HG03469 (cell line): ENCODE data around the gene TREM2.

Source experiments
- ATAC-seq: cut with Tn5 transposase; IDR thresholded peaks from one replicate; pipeline ENCODE4 v1.9.1; 2021; ENCODE audit warnings: mild to moderate bottlenecking, moderate library complexity, moderate number of reproducible peaks; ENCODE audit not compliant: unreplicated experiment

Gene TREM2

GRCh38 chr6:41184761-41185160 lies 21.8 kb upstream of the TREM2 start:
- no peak for ATAC-seq

GRCh38 chr6:41182069-41183034 lies 19.4 kb upstream of the TREM2 start:
- peak; percentile 69 for ATAC-seq

- ATAC-seq: no peak
Measured at GRCh38 chr6:41181566-41181965, 18.6 kb upstream of the TREM2 start.

GRCh38 chr6:41179163-41179562 lies 16.2 kb upstream of the TREM2 start:
- no peak for ATAC-seq

- no peak for ATAC-seq
Measured at GRCh38 chr6:41177695-41178094, 14.8 kb upstream of the TREM2 start.

GRCh38 chr6:41177287-41177686 lies 14.4 kb upstream of the TREM2 start:
- no peak for ATAC-seq

- ATAC-seq: no peak
Measured at GRCh38 chr6:41176189-41176588, 13.3 kb upstream of the TREM2 start.

- ATAC-seq: no peak
Measured at GRCh38 chr6:41175084-41175483, 12.2 kb upstream of the TREM2 start.

GRCh38 chr6:41174610-41175009 lies 11.7 kb upstream of the TREM2 start:
- no peak for ATAC-seq

GRCh38 chr6:41171908-41172307 lies 9.0 kb upstream of the TREM2 start:
- ATAC-seq: no peak

- no peak for ATAC-seq
Measured at GRCh38 chr6:41170547-41171160, 7.7 kb upstream of the TREM2 start.

- no peak for ATAC-seq
Measured at GRCh38 chr6:41167173-41167963, 4.5 kb upstream of the TREM2 start.

- ATAC-seq: no peak
Measured at GRCh38 chr6:41164551-41165120, 1.7 kb upstream of the TREM2 start.

- no peak for ATAC-seq
Measured at GRCh38 chr6:41163419-41163717, 452 bp upstream of the TREM2 start.

GRCh38 chr6:41161851-41162552 lies 914 bp downstream of the TREM2 start:
- no peak for ATAC-seq

GRCh38 chr6:41161380-41161779 lies 1.5 kb downstream of the TREM2 start:
- no peak for ATAC-seq

GRCh38 chr6:41160933-41161332 lies 2.0 kb downstream of the TREM2 start:
- no peak for ATAC-seq

- no peak for ATAC-seq
Measured at GRCh38 chr6:41159415-41160082, 3.4 kb downstream of the TREM2 start.

- ATAC-seq: no peak
Measured at GRCh38 chr6:41157323-41157722, 5.6 kb downstream of the TREM2 start.

GRCh38 chr6:41156771-41157170 lies 6.1 kb downstream of the TREM2 start:
- no peak for ATAC-seq
